Mesenchymal stem cell (in vitro differentiated cells and primary cell): ENCODE measurements around the gene FGF14.

ENCODE experiments used
- DNase-seq: peaks from one replicate; pipeline ENCODE4 v3.0.0-alpha.2; 2013
- H2AFZ ChIP-seq: one replicate; pipeline ENCODE4 v1.6.1; 2013; ENCODE audit warnings: low read depth, mild to moderate bottlenecking, control low read depth, inconsistent platforms, low read length, moderate library complexity
- H2AK5ac ChIP-seq: 2 replicates; pipeline ENCODE4 v1.6.1; 2013; ENCODE audit warnings: low read length, moderate library complexity, mild to moderate bottlenecking, inconsistent platforms; ENCODE audit not compliant: severe bottlenecking
- H2BK120ac ChIP-seq: one replicate; pipeline ENCODE4 v1.6.1; 2013; ENCODE audit warnings: low read depth, mild to moderate bottlenecking, inconsistent platforms, low read length, moderate library complexity
- H2BK12ac ChIP-seq, 2 experiments: one replicate each; pipeline ENCODE4 v1.6.1; 2013; ENCODE audit warnings: inconsistent platforms in 2 of 2, low read length in 2 of 2, mild to moderate bottlenecking in 2 of 2, moderate library complexity in 2 of 2, control low read depth in 1 of 2
- H2BK15ac ChIP-seq: one replicate; pipeline ENCODE4 v1.6.1; 2013; ENCODE audit warnings: mild to moderate bottlenecking, low read depth, inconsistent platforms; ENCODE audit not compliant: poor library complexity, severe bottlenecking
- H2BK5ac ChIP-seq: 2 replicates; pipeline ENCODE4 v1.6.1; 2013; ENCODE audit warnings: low read depth, mild to moderate bottlenecking, low read length, control low read depth, inconsistent platforms; ENCODE audit not compliant: poor library complexity, severe bottlenecking
- H3K14ac ChIP-seq, 2 experiments: one replicate each; pipeline ENCODE4 v1.6.1; 2013; ENCODE audit warnings: inconsistent platforms in 2 of 2, low read length in 2 of 2, control low read depth in 1 of 2, mild to moderate bottlenecking in 1 of 2, moderate library complexity in 1 of 2
- H3K18ac ChIP-seq, 2 experiments: one replicate each; pipeline ENCODE4 v1.6.1; 2013; ENCODE audit warnings: inconsistent platforms in 2 of 2, low read length in 2 of 2, control low read depth in 1 of 2, low read depth in 1 of 2, mild to moderate bottlenecking in 1 of 2
- H3K23ac ChIP-seq, 2 experiments: one replicate each; pipeline ENCODE4 v1.6.1; 2013; ENCODE audit warnings: inconsistent platforms in 2 of 2, low read length in 2 of 2, mild to moderate bottlenecking in 2 of 2, moderate library complexity in 2 of 2, control low read depth in 1 of 2
- H3K27ac ChIP-seq: 2 replicates; pipeline ENCODE4 v1.5.1; 2013; ENCODE audit warnings: mild to moderate bottlenecking, moderate library complexity, low read length, control low read depth, inconsistent platforms; ENCODE audit not compliant: poor library complexity, severe bottlenecking
- H3K27me3 ChIP-seq, 2 experiments: 2 replicates each; pipeline versions ENCODE4 v1.6.1 to v1.7.0; 2013; ENCODE audit warnings: low read length in 2 of 2, mild to moderate bottlenecking in 2 of 2, moderate library complexity in 2 of 2, control low read depth in 1 of 2, inconsistent platforms in 1 of 2; ENCODE audit not compliant: control insufficient read depth in 1 of 2, insufficient read depth in 1 of 2
- H3K36me3 ChIP-seq, 2 experiments: 2 replicates each; pipeline versions ENCODE4 v1.6.1 to v1.7.0; 2013; ENCODE audit warnings: low read length in 2 of 2, control low read depth in 1 of 2, inconsistent platforms in 1 of 2, low read depth in 1 of 2, mild to moderate bottlenecking in 1 of 2; ENCODE audit not compliant: insufficient read depth in 2 of 2, control insufficient read depth in 1 of 2
- H3K4ac ChIP-seq, 2 experiments: one replicate each; pipeline ENCODE4 v1.6.1; 2013; ENCODE audit warnings: inconsistent platforms in 2 of 2, low read length in 2 of 2, mild to moderate bottlenecking in 2 of 2, moderate library complexity in 2 of 2, control low read depth in 1 of 2, low read depth in 1 of 2
- H3K4me1 ChIP-seq: 2 replicates; pipeline ENCODE4 v1.6.1; 2013; ENCODE audit warnings: low read depth, low read length, control low read depth; ENCODE audit not compliant: control insufficient read depth, insufficient read depth
- H3K4me2 ChIP-seq: 2 replicates; pipeline ENCODE4 v1.6.1; 2013; ENCODE audit warnings: low read length, mild to moderate bottlenecking, inconsistent platforms; ENCODE audit not compliant: poor library complexity, severe bottlenecking
- H3K4me3 ChIP-seq, 2 experiments: 2 replicates each; pipeline versions ENCODE4 v1.5.1 to v1.7.0; 2013; ENCODE audit warnings: low read length in 2 of 2, mild to moderate bottlenecking in 2 of 2, control low read depth in 1 of 2, low read depth in 1 of 2; ENCODE audit not compliant: insufficient read depth in 1 of 2
- H3K79me1 ChIP-seq: replicated peaks from 2 replicates; pipeline ENCODE4 v1.6.1; 2013; ENCODE audit warnings: mild to moderate bottlenecking, control low read depth, low read length, inconsistent platforms; ENCODE audit not compliant: poor library complexity, severe bottlenecking
- H3K9ac ChIP-seq: 2 replicates; pipeline ENCODE4 v1.7.0; 2013; ENCODE audit warnings: mild to moderate bottlenecking, low read length, moderate library complexity
- H3K9me3 ChIP-seq: 2 replicates; pipeline ENCODE4 v1.7.0; 2013; ENCODE audit warnings: mild to moderate bottlenecking, low read length; ENCODE audit not compliant: control insufficient read depth
- H4K8ac ChIP-seq: one replicate; pipeline ENCODE4 v1.6.1; 2013; ENCODE audit warnings: inconsistent platforms, mild to moderate bottlenecking, low read length, moderate library complexity
- H4K91ac ChIP-seq: one replicate; pipeline ENCODE4 v1.6.1; 2013; ENCODE audit warnings: mild to moderate bottlenecking, low read length, inconsistent platforms
- WGBS: methylation state at CpG from one replicate; pipeline ENCODE4 v1.1.7; 2013; ENCODE audit warnings: mixed read lengths; 5-methylcytosine and 5-hydroxymethylcytosine counted together

FGF14 gene

DNA sequence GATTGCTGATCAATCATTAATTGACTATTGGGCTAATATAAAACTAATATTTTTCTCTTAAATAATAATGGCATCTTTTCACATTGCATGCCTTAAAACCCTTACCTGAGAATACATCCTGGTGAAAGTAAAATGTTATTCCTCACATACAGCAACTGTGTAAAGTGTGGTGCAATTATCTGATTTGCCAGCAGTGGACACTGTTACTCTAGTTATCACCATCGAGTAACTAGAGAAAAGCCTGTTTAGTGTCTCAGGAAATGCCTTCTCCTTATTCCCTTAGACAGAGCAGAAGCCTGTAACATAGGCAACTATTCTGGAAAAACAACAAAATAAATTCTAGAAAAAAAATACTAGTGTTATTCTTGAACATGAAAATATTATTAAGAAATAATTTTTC lies 459.8 kb downstream of the FGF14 start:
- no peak overlapping the region for H3K18ac ChIP-seq
- WGBS, result no CpG with 5 or more reads among the region's 1 CpG
- H2BK15ac ChIP-seq, result no peak overlapping the region
- no peak overlapping the region for H2BK12ac ChIP-seq
- no peaks in the 10 kb centered on the region for H3K36me3 ChIP-seq
- no peaks in the 10 kb centered on the region for H3K79me1 ChIP-seq
- peak overlapping the region; percentile 46 for H3K9ac ChIP-seq
- no peak overlapping the region for H3K23ac ChIP-seq
- H3K9me3 ChIP-seq, result no peaks in the 10 kb centered on the region
- no peak overlapping the region for H2AFZ ChIP-seq
- H4K91ac ChIP-seq, result no peak overlapping the region
- no peak overlapping the region for H3K4ac ChIP-seq
- H2BK5ac ChIP-seq, result no peak overlapping the region
- DNase-seq, result peak; percentile 44
- no peak overlapping the region for H2AK5ac ChIP-seq
- H3K27me3 ChIP-seq, result peaks cover 0 to 6% of the 10 kb centered on the region in 2 experiments
- H3K4me2 ChIP-seq, result no peak overlapping the region
- H4K8ac ChIP-seq, result no peak overlapping the region
- H3K27ac ChIP-seq, result no peak overlapping the region
- H3K4me3 ChIP-seq, result no peak overlapping the region
- H3K14ac ChIP-seq, result no peak overlapping the region
- no peaks in the 10 kb centered on the region for H3K4me1 ChIP-seq
- H2BK120ac ChIP-seq, result no peak overlapping the region

- Histone ChIP-seq H2BK120ac (no peak overlapping the region), H3K14ac (no peak overlapping the region), H4K8ac (no peak overlapping the region), H3K79me1 (no peaks in the 10 kb centered on the region), H3K9ac (no peak overlapping the region), H3K4ac (no peak overlapping the region), H2AK5ac (no peak overlapping the region), H3K4me1 (no peaks in the 10 kb centered on the region), H2BK15ac (no peak overlapping the region), H3K4me2 (no peak overlapping the region), H3K36me3 (no peaks in the 10 kb centered on the region), H3K9me3 (no peaks in the 10 kb centered on the region), H3K4me3 (no peak overlapping the region), H3K23ac (no peak overlapping the region), H2BK12ac (no peak overlapping the region), H4K91ac (no peak overlapping the region), H3K27ac (no peak overlapping the region), H2AFZ (no peak overlapping the region), H3K18ac (no peak overlapping the region), H3K27me3 (peaks cover 0 to 6% of the 10 kb centered on the region in 2 experiments), H2BK5ac (no peak overlapping the region)
- peak; percentile 2 for DNase-seq
- WGBS, result 25% methylated on average over 1 of the region's 2 CpGs
Measured at GRCh38 chr13:101941095-101941783, 460.6 kb downstream of the FGF14 start.

DNA sequence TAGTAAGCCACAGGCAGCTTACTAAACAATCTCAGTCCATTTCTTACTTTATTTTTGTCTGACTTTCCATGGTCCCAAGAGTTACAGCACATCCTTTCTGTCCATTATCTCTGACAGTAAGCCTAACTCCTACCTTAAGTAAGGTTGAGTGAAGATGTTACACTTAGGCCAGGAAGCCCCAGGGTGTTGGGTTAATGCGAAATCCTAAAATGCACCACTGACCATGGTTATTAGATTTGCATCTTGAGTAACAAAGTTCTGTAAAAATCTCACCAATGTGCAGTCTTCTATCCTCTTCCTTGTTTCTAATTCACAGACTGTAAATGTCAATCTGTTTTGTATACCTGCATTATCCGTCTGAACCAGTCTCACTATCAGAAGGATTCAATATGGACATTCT lies 462.5 kb downstream of the FGF14 start:
- 92% methylated on average over 1 of the region's 2 CpGs for WGBS

DNA sequence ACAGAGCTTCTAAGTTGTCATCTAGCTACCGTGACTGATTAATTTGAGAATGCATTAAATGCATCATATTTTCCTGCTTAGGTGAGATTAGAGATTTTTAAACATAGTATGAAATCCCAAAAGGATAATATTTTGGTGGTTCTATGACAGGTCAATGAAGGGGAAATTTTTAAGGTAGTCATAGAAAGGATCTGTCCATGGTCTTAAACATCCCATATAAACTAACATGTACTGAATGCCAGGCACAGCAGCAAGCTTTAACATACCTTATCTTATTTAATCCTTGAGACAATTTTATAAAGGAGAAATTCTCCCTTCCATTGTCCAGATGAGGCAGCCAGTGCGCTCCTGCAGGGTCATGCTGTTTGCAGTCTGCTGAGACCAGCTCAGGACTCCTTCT lies 466.0 kb downstream of the FGF14 start:
- no peak for DNase-seq

More for the DNA sequence above, 462.5 kb downstream of the FGF14 start:
- peaks cover 0 to 6% of the 10 kb centered on the region in 2 experiments for H3K27me3 ChIP-seq
- H2AK5ac ChIP-seq, result no peak overlapping the region
- H3K36me3 ChIP-seq, result no peaks in the 10 kb centered on the region
- H2BK12ac ChIP-seq, result no peak overlapping the region
- H3K79me1 ChIP-seq, result no peaks in the 10 kb centered on the region
- no peak overlapping the region for H4K91ac ChIP-seq
- no peak overlapping the region for H3K14ac ChIP-seq
- no peaks in the 10 kb centered on the region for H3K9me3 ChIP-seq
- no peak overlapping the region for H2BK120ac ChIP-seq
- H3K27ac ChIP-seq, result no peak overlapping the region
- H3K4me2 ChIP-seq, result no peak overlapping the region
- no peak overlapping the region for H2BK15ac ChIP-seq
- DNase-seq, result no peak
- H3K4me3 ChIP-seq, result no peak overlapping the region
- H2AFZ ChIP-seq, result no peak overlapping the region
- H3K4me1 ChIP-seq, result no peaks in the 10 kb centered on the region
- H3K23ac ChIP-seq, result no peak overlapping the region
- H2BK5ac ChIP-seq, result no peak overlapping the region
- no peak overlapping the region for H3K18ac ChIP-seq
- no peak overlapping the region for H3K4ac ChIP-seq
- no peak overlapping the region for H4K8ac ChIP-seq
- H3K9ac ChIP-seq, result no peak overlapping the region

More for the DNA sequence above, 466.0 kb downstream of the FGF14 start:
- H3K9me3 ChIP-seq, result no peaks in the 10 kb centered on the region
- no peak overlapping the region for H3K4me2 ChIP-seq
- no peak overlapping the region for H3K18ac ChIP-seq
- 69% methylated on average over 1 of the region's 2 CpGs for WGBS
- no peak overlapping the region for H2AFZ ChIP-seq
- H3K4me1 ChIP-seq, result no peaks in the 10 kb centered on the region
- H3K9ac ChIP-seq, result no peak overlapping the region
- no peak overlapping the region for H3K4ac ChIP-seq
- no peak overlapping the region for H2BK15ac ChIP-seq
- H3K27ac ChIP-seq, result no peak overlapping the region
- H3K14ac ChIP-seq, result no peak overlapping the region
- H2BK120ac ChIP-seq, result no peak overlapping the region
- H3K4me3 ChIP-seq, result no peak overlapping the region
- no peak overlapping the region for H2BK12ac ChIP-seq
- no peak overlapping the region for H2AK5ac ChIP-seq
- H3K27me3 ChIP-seq, result peaks cover 0 to 10% of the 10 kb centered on the region in 2 experiments
- H3K79me1 ChIP-seq, result no peaks in the 10 kb centered on the region
- H3K36me3 ChIP-seq, result no peaks in the 10 kb centered on the region
- H4K91ac ChIP-seq, result no peak overlapping the region
- H4K8ac ChIP-seq, result no peak overlapping the region
- H3K23ac ChIP-seq, result no peak overlapping the region
- no peak overlapping the region for H2BK5ac ChIP-seq
